Prostate gland (tissue), 2 donors: ENCODE data around the gene TIPRL. TPM values are rescaled to one million over a fixed set of nuclear protein-coding genes. Genes with fewer than 3 reads are reported as not detected.

Experiments used
- DNase-seq: peaks from one replicate; pipeline ENCODE4 v3.0.0-alpha.2; 2019; ENCODE audit warnings: low spot score
- H3K27ac ChIP-seq, 2 donors: fragments of 200-600 bp; sonication (generic); 2 replicates each; pipeline ENCODE4 v1.5.1; 2017 to 2019
- H3K27me3 ChIP-seq: fragments of 200-600 bp; sonication (generic); replicated peaks from 2 replicates; pipeline ENCODE4 v1.5.1; 2019; ENCODE audit not compliant: insufficient read depth
- H3K36me3 ChIP-seq, 2 donors: fragments of 200-600 bp; sonication (generic); 1 replicate in 1 of 2; 2 replicates in 1 of 2; pipeline versions ENCODE4 v1.5.1 to v1.8.1; 2017 to 2019
- H3K4me1 ChIP-seq: fragments of 200-600 bp; sonication (generic); replicated peaks from 2 replicates; pipeline ENCODE4 v1.5.1; 2019
- H3K4me3 ChIP-seq, 2 donors: fragments of 200-600 bp; sonication (generic); 2 replicates each; pipeline ENCODE4 v1.5.1; 2017 to 2019
- H3K9me3 ChIP-seq: fragments of 200-600 bp; sonication (generic); 2 replicates; pipeline ENCODE4 v1.5.1; 2017
- POLR2A ChIP-seq: fragments of 450-650 bp; IDR thresholded peaks from one replicate; pipeline ENCODE4 v1.6.1; 2016; ENCODE audit warnings: antibody characterized with exemption, mild to moderate bottlenecking
- POLR2AphosphoS5 ChIP-seq: sonication (generic); formaldehyde crosslinking; IDR thresholded peaks from one replicate; pipeline ENCODE4 v1.6.1; 2017; ENCODE audit warnings: antibody characterized with exemption
- WGBS: methylation state at CpG from one replicate; pipeline ENCODE4 v1.1.5; 2018; 5-methylcytosine and 5-hydroxymethylcytosine counted together
- intact Hi-C: fragments of 100-400 bp; cut with DNase I; formaldehyde crosslinking; loops from one replicate; pipeline ENCODE4 v1.14.2; 2022
- small RNA-seq, 2 donors: library from RNA; depleted of rRNA; stranded (forward); fragments of <200 nt; gene quantifications; one replicate each; pipeline ENCODE3, GENCODE V24; 2016
- total RNA-seq, 2 donors: library from RNA; depleted of rRNA; stranded (reverse); fragments of >200 nt; gene quantifications; one replicate each; pipeline ENCODE4 v1.1.0, GENCODE V29; 2016
- TF ChIP-seq, protein P1 (sequence below), 4 experiments: fragments of 200-600 bp in 2 of 4; fragments of 450-650 bp in 2 of 4; sonication (generic) in 2 of 4; IDR thresholded peaks; 1 replicate in 3 of 4; 2 replicates in 1 of 4; pipeline ENCODE4 v1.5.1; 2016 to 2019; ENCODE audit warnings: antibody characterized with exemption in 4 of 4, mild to moderate bottlenecking in 2 of 4, moderate library complexity in 2 of 4

The TIPRL gene
- total RNA-seq, 2 donors from 2014 or later: 14.2 to 29.9 TPM

DNA sequence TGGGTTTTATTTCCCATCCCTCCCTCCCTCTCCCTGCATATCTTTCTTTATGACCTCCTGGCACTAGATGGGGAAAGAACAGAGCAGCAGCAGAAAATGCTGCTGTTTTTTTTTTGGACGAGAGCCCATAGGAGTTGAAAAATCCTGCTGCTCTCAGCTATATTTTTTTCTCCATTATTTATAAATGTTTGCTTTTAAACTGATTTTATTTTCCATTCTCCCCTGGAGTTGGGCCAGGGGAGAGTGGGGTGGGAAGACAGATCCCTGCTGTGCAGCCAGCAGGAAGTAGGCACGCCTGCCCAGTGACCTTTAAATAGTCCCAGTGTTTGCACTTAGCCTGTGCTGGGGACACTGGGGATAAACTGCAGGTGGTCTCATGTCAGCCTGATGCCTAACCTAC lies 64.4 kb downstream of the TIPRL start:
- Histone ChIP-seq H3K36me3 (peaks cover 2 to 5% of the 10 kb centered on the region in 2 donors), H3K27ac (peak overlapping the region; percentile 2 to 48), H3K4me1 (peaks cover 8% of the 10 kb centered on the region), H3K9me3 (no peaks in the 10 kb centered on the region), H3K4me3 (no peak overlapping the region), H3K27me3 (no peaks in the 10 kb centered on the region)
- 27% methylated on average over 2 of the region's 2 CpGs for WGBS
- intact Hi-C loops: no loop called here
- DNase-seq: no peak
- TF ChIP-seq, protein P1, sequence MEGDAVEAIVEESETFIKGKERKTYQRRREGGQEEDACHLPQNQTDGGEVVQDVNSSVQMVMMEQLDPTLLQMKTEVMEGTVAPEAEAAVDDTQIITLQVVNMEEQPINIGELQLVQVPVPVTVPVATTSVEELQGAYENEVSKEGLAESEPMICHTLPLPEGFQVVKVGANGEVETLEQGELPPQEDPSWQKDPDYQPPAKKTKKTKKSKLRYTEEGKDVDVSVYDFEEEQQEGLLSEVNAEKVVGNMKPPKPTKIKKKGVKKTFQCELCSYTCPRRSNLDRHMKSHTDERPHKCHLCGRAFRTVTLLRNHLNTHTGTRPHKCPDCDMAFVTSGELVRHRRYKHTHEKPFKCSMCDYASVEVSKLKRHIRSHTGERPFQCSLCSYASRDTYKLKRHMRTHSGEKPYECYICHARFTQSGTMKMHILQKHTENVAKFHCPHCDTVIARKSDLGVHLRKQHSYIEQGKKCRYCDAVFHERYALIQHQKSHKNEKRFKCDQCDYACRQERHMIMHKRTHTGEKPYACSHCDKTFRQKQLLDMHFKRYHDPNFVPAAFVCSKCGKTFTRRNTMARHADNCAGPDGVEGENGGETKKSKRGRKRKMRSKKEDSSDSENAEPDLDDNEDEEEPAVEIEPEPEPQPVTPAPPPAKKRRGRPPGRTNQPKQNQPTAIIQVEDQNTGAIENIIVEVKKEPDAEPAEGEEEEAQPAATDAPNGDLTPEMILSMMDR (IDR thresholded peaks at IDR 0.05): no peak
- TF ChIP-seq POLR2AphosphoS5 (no peak), POLR2A (no peak)

DNA sequence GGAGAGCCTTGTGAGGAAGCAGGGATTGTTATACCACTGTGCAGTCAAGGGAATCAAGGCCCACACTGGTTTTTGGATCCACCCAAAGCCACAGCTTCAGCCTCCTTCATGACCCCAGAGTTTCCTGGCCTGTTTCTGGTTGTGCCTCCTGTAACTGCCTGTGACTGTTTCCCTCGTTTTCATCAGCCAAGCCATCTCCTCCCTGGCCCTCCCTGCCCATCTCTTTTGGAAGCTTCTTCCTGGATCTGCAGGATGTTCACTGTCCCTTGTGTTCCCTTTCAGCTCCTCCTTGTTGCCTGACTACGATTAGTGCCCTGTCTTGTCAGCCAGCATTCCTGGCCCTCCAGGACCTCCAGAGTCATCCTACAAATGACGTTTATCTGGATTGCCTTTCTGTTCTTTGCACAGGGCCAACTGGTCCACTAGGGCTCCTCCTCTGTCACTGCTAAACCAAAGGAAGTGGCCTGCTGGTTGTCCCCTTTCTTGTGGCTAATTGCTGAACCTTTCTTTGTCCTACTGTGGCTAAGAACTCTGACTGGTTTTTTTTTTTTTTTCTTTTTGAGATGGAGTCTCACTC lies 65.0 kb downstream of the TIPRL start:
- Histone ChIP-seq H3K9me3 (no peaks in the 10 kb centered on the region), H3K27ac (peak overlapping the region; percentile 2 to 48), H3K4me3 (no peak overlapping the region), H3K4me1 (peaks cover 8% of the 10 kb centered on the region), H3K36me3 (peaks cover 2 to 5% of the 10 kb centered on the region in 2 donors), H3K27me3 (no peaks in the 10 kb centered on the region)
- no peak for TF ChIP-seq POLR2A
- no peak for TF ChIP-seq POLR2AphosphoS5
- TF ChIP-seq, protein P1 (IDR thresholded peaks at IDR 0.05): no peak
- intact Hi-C loops: no loop called here
- 14% methylated on average over 3 of the region's 3 CpGs for WGBS
- no peak for DNase-seq

DNA sequence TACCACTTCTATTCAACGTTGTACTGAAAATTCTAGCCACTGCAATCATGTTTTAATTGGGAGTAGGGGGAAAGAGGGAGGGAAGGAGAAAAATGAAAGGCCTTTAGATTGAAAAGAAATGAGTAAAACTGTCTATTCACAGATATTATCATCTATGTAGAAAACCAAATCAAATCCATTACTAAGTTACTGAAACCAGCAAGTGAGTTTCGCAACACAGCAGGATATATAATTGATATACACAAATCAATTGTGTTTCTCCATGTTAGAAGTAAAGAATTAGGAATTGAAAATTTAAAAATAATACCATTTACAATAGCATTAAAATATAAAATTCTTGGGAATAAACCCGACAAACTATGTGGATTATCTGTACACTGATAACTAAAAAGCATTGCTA lies 66.3 kb downstream of the TIPRL start:
- no peaks in the 10 kb centered on the region for H3K27me3 ChIP-seq
- H3K9me3 ChIP-seq: no peaks in the 10 kb centered on the region
- no peak overlapping the region for H3K4me3 ChIP-seq
- TF ChIP-seq POLR2A: no peak
- no peak for TF ChIP-seq POLR2AphosphoS5
- TF ChIP-seq, protein P1 (IDR thresholded peaks at IDR 0.05): no peak
- no peak for DNase-seq
- peaks cover 0 to 5% of the 10 kb centered on the region in 2 donors for H3K36me3 ChIP-seq
- intact Hi-C loops: no loop called here
- 89% methylated on average over 3 of the region's 3 CpGs for WGBS
- peaks cover 8% of the 10 kb centered on the region for H3K4me1 ChIP-seq
- no peak overlapping the region for H3K27ac ChIP-seq

DNA sequence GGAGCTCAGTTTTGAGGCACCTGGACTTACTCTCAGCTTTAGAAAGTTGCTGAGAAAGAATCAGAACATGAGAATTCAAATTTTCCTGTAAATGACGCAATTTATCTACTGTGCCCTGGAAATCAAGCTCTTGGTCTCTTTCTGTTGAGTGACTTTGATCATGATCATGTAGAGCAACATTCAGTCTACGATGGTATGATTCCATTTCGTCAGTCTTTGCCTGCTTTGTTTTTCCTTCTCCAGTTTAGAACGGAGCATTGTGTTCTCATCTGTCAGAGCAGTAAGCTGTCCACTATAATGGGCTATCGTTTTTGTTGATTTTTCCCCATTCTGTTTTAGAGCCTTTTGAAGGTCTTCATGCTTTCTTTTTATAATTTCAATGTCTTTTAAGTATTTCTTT lies 67.7 kb downstream of the TIPRL start:
- intact Hi-C loops: no loop called here
- 81% methylated on average over 5 of the region's 5 CpGs for WGBS
- H3K4me1 ChIP-seq: peaks cover 8% of the 10 kb centered on the region

More for the DNA sequence above, 67.7 kb downstream of the TIPRL start:
- H3K27me3 ChIP-seq: no peaks in the 10 kb centered on the region
- H3K36me3 ChIP-seq: peaks cover 0 to 5% of the 10 kb centered on the region in 2 donors
- TF ChIP-seq POLR2A: no peak
- TF ChIP-seq, protein P1 (IDR thresholded peaks at IDR 0.05): no peak
- no peak for TF ChIP-seq POLR2AphosphoS5
- no peak overlapping the region for H3K27ac ChIP-seq
- no peaks in the 10 kb centered on the region for H3K9me3 ChIP-seq
- DNase-seq: no peak
- H3K4me3 ChIP-seq: no peak overlapping the region

Small RNAs within 50 kb of the gene (small RNA-seq; reads per million reads assigned to genes)
- gene AL021397.1: 0 reads per million in 2 donors

Other genes with a start within 250 kb of the TIPRL start
- 100 to 1,000 TPM in 1 of 2 donors, 10 to 100 TPM in 1; 71.4 to 116 TPM for gene DCAF6, start 242.3 kb upstream of the TIPRL start, total RNA-seq
- 100 to 1,000 TPM in 1 of 2 donors, 10 to 100 TPM in 1; 78.9 to 169 TPM for gene MPC2, start 241.9 kb upstream of the TIPRL start, total RNA-seq
- 10 to 100 TPM in 1 of 2 donors, 1 to 10 TPM in 1; 4.5 to 23.3 TPM for gene GPR161, start 42.0 kb upstream of the TIPRL start, total RNA-seq
- 10 to 100 TPM; 44.1 to 76.8 TPM for gene SFT2D2, start 47.0 kb downstream of the TIPRL start, total RNA-seq
- gene TBX19, start 101.9 kb downstream of the TIPRL start, total RNA-seq: 1 to 10 TPM; 1.9 to 3.8 TPM